Measurements from ENCODE around the gene TNNI3K. TPM values are rescaled to one million over a fixed set of nuclear protein-coding genes. Genes with fewer than 3 reads are reported as not detected.

Gene TNNI3K
- polyA plus RNA-seq, 1 of the 3 experiments (the other 2 are of a cell fraction): 0.31 TPM

GRCh38 chr1:74508449-74508848 lies 273.3 kb downstream of the TNNI3K start:
- H3K79me2 ChIP-seq (ENCODE audit: insufficient read depth): no peaks in the 10 kb centered on the region
- H4K20me1 ChIP-seq (ENCODE audit: insufficient read depth): no peaks in the 10 kb centered on the region
- H3K4me3 ChIP-seq (ENCODE audit: low read depth in 2 of 2, low read length in 1 of 2): no peak overlapping the region
- 66% methylated on average over 3 of the region's 3 CpGs for WGBS (ENCODE audit: low lambda C conversion rate)
- ChIA-PET POLR2A (no interaction called here), CTCF (interaction anchor here (1.1 kb wide), 1 partner anchor 669 kb away, joined by 3 read pairs; no protein-coding TSS in a partner anchor)
- no peaks in the 10 kb centered on the region for H3K9me3 ChIP-seq
- peak; percentile 8 for DNase-seq
- H2AFZ ChIP-seq (ENCODE audit: low read depth): no peak overlapping the region
- H3K4me1 ChIP-seq (ENCODE audit: control insufficient read depth in 1 of 2, insufficient read depth in 2 of 2, low read depth in 1 of 2, low read length in 1 of 2): peaks cover 0 to 23% of the 10 kb centered on the region in 2 experiments; a peak in 2 of 4 replicates
- TF ChIP-seq FOSL2 (IDR thresholded peaks at IDR 0.05; ENCODE audit: borderline replicate concordance, low read depth) (no peak), CTCF (IDR thresholded peaks at IDR 0.05) (no peak), IRF3 (IDR thresholded peaks at IDR 0.05; ENCODE audit: low read depth, low read length) (no peak), JUND (IDR thresholded peaks at IDR 0.05) (no peak), MEF2A (IDR thresholded peaks at IDR 0.05; ENCODE audit: borderline replicate concordance, low read depth) (no peak), USF2 (IDR thresholded peaks at IDR 0.05; ENCODE audit: borderline replicate concordance, low read depth, low read length) (no peak), ELF1 (IDR thresholded peaks at IDR 0.05) (no peak), REST (IDR thresholded peaks at IDR 0.05; ENCODE audit: low read depth, low read length) (no peak), TEAD4 (IDR thresholded peaks at IDR 0.05; ENCODE audit: borderline replicate concordance, insufficient read depth) (no peak), RCOR1 (IDR thresholded peaks at IDR 0.05; ENCODE audit: low read length) (no peak), TAF1 (IDR thresholded peaks at IDR 0.05; ENCODE audit: borderline replicate concordance, low read depth, low read length) (no peak), EZH2phosphoT487 (IDR thresholded peaks at IDR 0.05; ENCODE audit: borderline replicate concordance, low read depth) (no peak), NRF1 (IDR thresholded peaks at IDR 0.05; ENCODE audit: low read depth, low read length) (no peak), TCF12 (IDR thresholded peaks at IDR 0.05) (no peak), RXRA (IDR thresholded peaks at IDR 0.05; ENCODE audit: borderline replicate concordance, low read depth) (no peak), FOXM1 (IDR thresholded peaks at IDR 0.05; ENCODE audit: low read depth) (no peak), FOXJ3 (CRISPR knock-in tag; IDR thresholded peaks at IDR 0.05) (no peak), MAX (IDR thresholded peaks at IDR 0.05; ENCODE audit: low read depth) (no peak)
- H3K4me2 ChIP-seq: no peak overlapping the region
- H3F3A ChIP-seq (replicated peaks; ENCODE audit: insufficient read depth): no peaks in the 10 kb centered on the region
- no peaks in the 10 kb centered on the region for H3K36me3 ChIP-seq (replicated peaks in 1 of 2; ENCODE audit: control insufficient read depth in 1 of 2, insufficient read depth in 2 of 2, low read length in 1 of 2)
- no peak overlapping the region; a peak in 1 of 4 replicates for H3K27ac ChIP-seq (ENCODE audit: low read depth in 2 of 2, low read length in 1 of 2)
- H3K27me3 ChIP-seq (ENCODE audit: insufficient read depth): no peaks in the 10 kb centered on the region
- no peaks in the 10 kb centered on the region for H3K9me2 ChIP-seq
- H3K9ac ChIP-seq: no peak overlapping the region

All from SK-N-SH (cell line).